HepG2 (cell line): ENCODE data around the gene MMP7.

Experiments
- ARNT ChIP-seq: fragments of 450-650 bp; IDR thresholded peaks from 2 replicates; pipeline ENCODE4 v1.6.1; 2017
- CSRNP1 ChIP-seq: sonication (generic); formaldehyde crosslinking; IDR thresholded peaks from 2 replicates; pipeline ENCODE4 v1.8.1; 2023; ENCODE audit warnings: mild to moderate bottlenecking, missing genetic modification reagents
- HNRNPK ChIP-seq: fragments of 200-400 bp; formaldehyde crosslinking; IDR thresholded peaks from 2 replicates; pipeline ENCODE4 v1.6.1; 2018; ENCODE audit warnings: low read length, low read depth, moderate library complexity, mild to moderate bottlenecking; ENCODE audit not compliant: poor library complexity, severe bottlenecking
- IRF2 ChIP-seq: IDR thresholded peaks from 2 replicates; pipeline ENCODE4 v1.6.1; 2018; ENCODE audit warnings: missing genetic modification reagents, missing compliant biosample characterization
- KDM5A ChIP-seq: fragments of 200-600 bp; sonication (generic); IDR thresholded peaks from 2 replicates; pipeline ENCODE4 v1.7.0; 2018; ENCODE audit warnings: antibody characterized with exemption, mild to moderate bottlenecking, low read length, borderline replicate concordance
- SALL2 ChIP-seq: sonication (generic); formaldehyde crosslinking; IDR thresholded peaks from 2 replicates; pipeline ENCODE4 v1.8.1; 2023; ENCODE audit warnings: mild to moderate bottlenecking, missing genetic modification reagents, inconsistent platforms
- SNAPC5 ChIP-seq: sonication (generic); formaldehyde crosslinking; IDR thresholded peaks from 2 replicates; pipeline ENCODE4 v1.8.1; 2023; ENCODE audit warnings: mild to moderate bottlenecking, missing genetic modification reagents, borderline replicate concordance
- SUZ12 ChIP-seq: fragments of 150-350 bp; IDR thresholded peaks from 2 replicates; pipeline ENCODE4 v1.6.1; 2014; ENCODE audit warnings: low read depth, low read length
- TCF7L2 ChIP-seq: IDR thresholded peaks from 2 replicates; pipeline ENCODE4 v1.6.1; 2011; ENCODE audit warnings: mild to moderate bottlenecking, low read depth, low read length, moderate library complexity
- ZNF280D ChIP-seq: sonication (generic); formaldehyde crosslinking; IDR thresholded peaks from 2 replicates; pipeline ENCODE4 v1.5.1; 2020; ENCODE audit warnings: mild to moderate bottlenecking, missing genetic modification reagents
- ZNF770 ChIP-seq: sonication (generic); formaldehyde crosslinking; IDR thresholded peaks from 2 replicates; pipeline ENCODE4 v1.5.0; 2020; ENCODE audit warnings: mild to moderate bottlenecking, missing genetic modification reagents
- TF ChIP-seq, protein P1 (sequence below): sonication (generic); formaldehyde crosslinking; conservative IDR thresholded peaks from 2 replicates; pipeline ENCODE4 v1.8.1; 2023; ENCODE audit warnings: missing genetic modification reagents
- TF ChIP-seq, protein P2 (sequence below): sonication (generic); formaldehyde crosslinking; IDR thresholded peaks from 2 replicates; pipeline ENCODE4 v1.5.0; 2020; ENCODE audit warnings: mild to moderate bottlenecking, missing genetic modification reagents, borderline replicate concordance
- TF ChIP-seq, protein P3 (sequence below): sonication (generic); formaldehyde crosslinking; IDR thresholded peaks from 2 replicates; pipeline ENCODE4 v1.8.1; 2023; ENCODE audit warnings: missing genetic modification reagents, inconsistent platforms, borderline replicate concordance

DNA sequence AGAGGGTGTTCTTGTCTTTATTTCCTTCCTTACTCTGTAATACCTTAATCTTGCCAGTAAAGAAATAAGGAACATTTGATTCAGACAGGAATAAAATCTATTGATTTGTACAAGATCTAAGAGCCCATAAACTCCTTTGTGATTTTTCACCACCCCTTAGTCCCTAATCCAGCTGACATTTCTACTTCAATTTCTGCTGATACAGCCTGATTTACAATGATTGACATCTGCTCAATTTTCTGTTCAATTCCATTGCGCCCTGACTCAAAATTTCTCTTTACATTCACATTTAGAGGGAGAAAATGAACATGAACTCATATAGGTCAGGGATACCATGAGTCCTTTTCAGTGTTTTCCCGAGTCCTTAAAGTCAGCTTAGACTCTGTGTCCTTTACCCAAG, 50.8 kb downstream of the MMP7 start:
- TF ChIP-seq ZNF770 (no peak), SNAPC5 (CRISPR knock-in tag) (no peak), SUZ12 (no peak), SALL2 (CRISPR knock-in tag) (no peak), ZNF280D (CRISPR knock-in tag) (no peak), TCF7L2 (no peak), HNRNPK (no peak), ARNT (no peak), CSRNP1 (CRISPR knock-in tag) (no peak), IRF2 (no peak), KDM5A (no peak)
- TF ChIP-seq, protein P1, sequence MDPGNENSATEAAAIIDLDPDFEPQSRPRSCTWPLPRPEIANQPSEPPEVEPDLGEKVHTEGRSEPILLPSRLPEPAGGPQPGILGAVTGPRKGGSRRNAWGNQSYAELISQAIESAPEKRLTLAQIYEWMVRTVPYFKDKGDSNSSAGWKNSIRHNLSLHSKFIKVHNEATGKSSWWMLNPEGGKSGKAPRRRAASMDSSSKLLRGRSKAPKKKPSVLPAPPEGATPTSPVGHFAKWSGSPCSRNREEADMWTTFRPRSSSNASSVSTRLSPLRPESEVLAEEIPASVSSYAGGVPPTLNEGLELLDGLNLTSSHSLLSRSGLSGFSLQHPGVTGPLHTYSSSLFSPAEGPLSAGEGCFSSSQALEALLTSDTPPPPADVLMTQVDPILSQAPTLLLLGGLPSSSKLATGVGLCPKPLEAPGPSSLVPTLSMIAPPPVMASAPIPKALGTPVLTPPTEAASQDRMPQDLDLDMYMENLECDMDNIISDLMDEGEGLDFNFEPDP (CRISPR knock-in tag), result no peak
- TF ChIP-seq, protein P2, sequence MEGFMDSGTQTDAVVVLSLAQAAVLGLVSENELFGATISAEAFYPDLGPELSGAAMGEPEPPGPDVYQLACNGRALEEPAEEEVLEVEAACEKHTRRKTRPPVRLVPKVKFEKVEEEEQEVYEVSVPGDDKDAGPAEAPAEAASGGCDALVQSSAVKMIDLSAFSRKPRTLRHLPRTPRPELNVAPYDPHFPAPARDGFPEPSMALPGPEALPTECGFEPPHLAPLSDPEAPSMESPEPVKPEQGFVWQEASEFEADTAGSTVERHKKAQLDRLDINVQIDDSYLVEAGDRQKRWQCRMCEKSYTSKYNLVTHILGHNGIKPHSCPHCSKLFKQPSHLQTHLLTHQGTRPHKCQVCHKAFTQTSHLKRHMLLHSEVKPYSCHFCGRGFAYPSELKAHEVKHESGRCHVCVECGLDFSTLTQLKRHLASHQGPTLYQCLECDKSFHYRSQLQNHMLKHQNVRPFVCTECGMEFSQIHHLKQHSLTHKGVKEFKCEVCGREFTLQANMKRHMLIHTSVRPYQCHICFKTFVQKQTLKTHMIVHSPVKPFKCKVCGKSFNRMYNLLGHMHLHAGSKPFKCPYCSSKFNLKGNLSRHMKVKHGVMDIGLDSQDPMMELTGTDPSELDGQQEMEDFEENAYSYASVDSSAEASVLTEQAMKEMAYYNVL (CRISPR knock-in tag), result no peak
- TF ChIP-seq, protein P3, sequence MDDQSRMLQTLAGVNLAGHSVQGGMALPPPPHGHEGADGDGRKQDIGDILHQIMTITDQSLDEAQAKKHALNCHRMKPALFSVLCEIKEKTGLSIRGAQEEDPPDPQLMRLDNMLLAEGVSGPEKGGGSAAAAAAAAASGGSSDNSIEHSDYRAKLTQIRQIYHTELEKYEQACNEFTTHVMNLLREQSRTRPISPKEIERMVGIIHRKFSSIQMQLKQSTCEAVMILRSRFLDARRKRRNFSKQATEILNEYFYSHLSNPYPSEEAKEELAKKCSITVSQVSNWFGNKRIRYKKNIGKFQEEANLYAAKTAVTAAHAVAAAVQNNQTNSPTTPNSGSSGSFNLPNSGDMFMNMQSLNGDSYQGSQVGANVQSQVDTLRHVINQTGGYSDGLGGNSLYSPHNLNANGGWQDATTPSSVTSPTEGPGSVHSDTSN (CRISPR knock-in tag), result no peak
